HL-60/S4 (cell line): ENCODE measurements around the gene FMOD.
"Not testable (repeated sequence)": the region's sequence is repeated elsewhere in the genome, so short reads cannot be mapped to it uniquely, and the experiment has no call there.

Experiments
- in situ Hi-C: fragments of 300-500 bp; cut with MboI; formaldehyde crosslinking; loops from 2 replicates; pipeline ENCODE4 v1.14.3; 2022; ENCODE audit warnings: low sequenced_read_pairs

Gene FMOD

DNA sequence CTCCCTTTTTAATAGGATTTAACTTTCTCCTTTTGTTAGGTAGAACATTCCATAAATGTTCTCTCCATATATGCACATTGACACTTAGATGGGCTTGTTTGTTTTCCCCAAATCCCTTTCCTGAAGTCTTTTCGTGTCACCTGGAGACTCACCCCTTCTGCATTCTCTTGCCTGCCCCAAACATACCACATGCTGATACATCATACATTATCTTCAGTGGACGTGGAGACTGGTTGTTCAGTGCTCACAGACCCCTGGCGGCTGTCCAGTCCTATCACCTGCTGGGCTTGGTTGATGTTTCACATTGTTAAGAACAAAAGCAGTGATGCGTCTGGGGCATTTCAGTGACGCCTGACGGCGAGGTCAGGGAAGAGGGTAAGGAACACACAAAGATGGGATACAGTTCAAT lies 22.2 kb downstream of the FMOD start:
- in situ Hi-C loops = no loop called here

DNA sequence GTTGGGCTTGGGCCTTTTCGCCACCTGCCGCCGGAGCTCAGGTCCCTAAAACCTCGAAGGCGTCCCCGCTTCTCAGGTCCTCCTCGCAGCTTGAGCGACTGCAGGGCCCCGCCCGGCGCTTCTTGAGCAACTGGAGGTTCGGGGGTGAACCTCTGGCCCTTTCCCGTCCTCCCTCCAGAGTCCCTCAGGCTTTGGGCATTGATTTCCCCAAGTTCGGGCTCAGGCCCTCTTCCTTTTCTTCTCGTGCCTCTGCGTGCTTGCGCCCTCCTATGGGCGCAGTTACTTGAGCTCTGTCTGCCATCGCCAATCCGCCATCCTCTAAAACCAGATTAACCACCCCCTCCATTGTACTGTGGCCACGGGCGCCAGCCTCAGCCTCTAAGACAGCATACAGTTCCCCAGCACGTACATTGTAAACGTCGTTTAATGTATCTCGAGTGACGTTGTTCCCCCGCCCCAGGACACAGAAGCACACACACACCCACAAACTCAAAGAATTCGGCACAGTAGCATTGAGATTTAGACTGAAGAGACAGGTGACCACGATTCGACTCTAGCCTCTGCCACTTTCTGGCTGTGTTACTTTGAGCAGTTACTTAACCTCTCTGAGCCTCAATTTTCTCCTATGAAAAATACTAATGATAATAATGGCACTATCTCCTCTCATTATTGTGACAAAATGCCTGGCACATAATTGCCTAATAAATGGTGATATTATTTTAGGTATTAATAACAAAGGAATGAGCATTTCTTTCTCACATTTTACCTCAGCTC lies 23.1 kb downstream of the FMOD start:
- in situ Hi-C loops = no loop called here

DNA sequence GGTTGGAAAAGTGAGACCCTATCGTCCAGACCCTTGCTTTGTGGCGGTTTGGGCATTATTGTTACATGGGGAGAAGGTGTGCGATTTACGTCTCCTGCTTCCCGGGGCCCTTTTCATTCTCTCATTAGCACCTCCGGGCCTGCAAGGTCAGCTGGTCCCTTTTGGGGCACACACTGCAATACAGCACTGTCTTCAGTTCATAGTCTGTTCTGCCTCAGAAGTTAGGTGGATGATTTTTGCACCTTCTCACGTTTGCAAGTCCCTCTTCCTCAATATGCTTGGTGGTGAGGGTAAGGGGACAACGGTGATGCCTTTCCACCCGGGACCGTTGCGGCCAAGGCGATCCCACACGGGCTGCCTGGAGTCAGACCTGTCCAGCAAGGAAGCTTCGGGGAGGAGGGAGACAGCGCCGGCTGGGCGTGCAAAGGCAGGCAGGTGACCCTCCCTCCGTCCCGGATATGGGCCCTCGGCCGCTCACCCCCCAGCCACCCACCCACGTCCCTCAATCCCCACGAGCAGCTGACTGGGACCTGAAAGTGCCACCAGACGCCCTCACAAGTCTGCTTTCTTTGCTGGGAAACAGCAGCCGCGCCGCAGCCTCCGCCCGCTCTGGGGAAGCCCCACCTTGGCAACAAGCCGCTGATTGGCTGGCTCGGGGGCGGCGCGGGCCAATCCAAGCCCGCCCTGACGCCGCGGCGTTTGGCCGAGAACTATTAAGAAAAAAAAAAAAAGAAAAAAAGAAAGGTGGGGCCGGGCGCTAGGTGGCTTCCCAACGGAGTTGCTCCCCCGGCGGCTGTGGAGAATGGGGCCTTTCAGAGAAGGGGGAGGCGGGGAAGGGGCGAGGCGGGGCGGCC lies 23.9 kb downstream of the FMOD start:
- in situ Hi-C loops = no loop called here

DNA sequence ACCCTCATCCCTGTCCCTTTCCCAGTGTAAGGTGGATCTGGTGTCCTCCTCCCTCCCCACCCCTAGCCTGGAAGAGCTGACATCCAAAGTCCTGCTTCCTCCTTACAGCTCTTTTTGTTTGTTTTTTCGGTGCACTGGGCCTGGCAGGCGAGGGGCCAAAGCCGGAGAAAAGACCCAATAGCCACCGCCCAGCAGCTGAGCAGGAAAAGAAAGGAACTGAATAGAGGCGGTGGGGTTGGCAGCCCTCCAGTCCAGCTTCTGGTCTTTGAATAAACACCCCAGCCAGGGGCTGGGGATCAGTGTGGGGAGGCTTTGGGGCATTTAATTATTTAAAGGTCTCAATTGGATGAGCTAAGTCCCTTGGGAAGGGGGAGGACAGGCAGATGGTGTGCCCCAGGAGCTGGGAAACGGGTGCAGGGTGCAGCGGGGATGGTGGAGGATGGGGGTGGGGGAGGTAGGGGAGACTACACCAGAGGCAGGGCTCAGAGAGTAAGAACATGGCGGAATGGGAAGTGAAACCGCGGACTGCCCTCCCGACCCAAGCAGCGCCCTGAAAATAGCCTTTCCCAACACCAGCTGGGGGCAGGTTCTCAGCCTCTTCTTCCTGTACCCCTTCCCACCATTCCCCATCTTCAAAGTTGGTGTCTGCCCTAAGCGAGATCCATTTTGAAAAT lies 25.4 kb downstream of the FMOD start:
- in situ Hi-C loops = no loop called here

DNA sequence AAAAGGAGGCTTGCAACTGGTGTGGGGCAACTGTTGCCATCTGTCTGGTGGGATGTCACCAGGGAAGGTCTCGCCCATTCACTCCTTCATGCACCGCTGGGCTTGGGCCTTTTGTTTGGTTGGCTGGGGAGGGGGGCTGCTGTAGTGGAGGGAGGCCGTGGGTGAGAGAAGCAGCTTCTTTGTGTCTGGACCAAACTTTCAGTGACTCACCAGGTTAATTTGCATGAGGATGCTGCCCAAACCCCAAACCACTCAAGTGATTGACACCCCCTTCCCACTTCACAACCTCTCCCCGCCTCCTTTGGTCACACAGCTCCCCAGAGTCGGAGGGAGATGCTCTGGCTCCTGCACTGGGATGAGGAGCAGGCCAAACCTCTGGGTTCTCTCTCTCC lies 25.9 kb downstream of the FMOD start:
- in situ Hi-C loops = no loop called here

DNA sequence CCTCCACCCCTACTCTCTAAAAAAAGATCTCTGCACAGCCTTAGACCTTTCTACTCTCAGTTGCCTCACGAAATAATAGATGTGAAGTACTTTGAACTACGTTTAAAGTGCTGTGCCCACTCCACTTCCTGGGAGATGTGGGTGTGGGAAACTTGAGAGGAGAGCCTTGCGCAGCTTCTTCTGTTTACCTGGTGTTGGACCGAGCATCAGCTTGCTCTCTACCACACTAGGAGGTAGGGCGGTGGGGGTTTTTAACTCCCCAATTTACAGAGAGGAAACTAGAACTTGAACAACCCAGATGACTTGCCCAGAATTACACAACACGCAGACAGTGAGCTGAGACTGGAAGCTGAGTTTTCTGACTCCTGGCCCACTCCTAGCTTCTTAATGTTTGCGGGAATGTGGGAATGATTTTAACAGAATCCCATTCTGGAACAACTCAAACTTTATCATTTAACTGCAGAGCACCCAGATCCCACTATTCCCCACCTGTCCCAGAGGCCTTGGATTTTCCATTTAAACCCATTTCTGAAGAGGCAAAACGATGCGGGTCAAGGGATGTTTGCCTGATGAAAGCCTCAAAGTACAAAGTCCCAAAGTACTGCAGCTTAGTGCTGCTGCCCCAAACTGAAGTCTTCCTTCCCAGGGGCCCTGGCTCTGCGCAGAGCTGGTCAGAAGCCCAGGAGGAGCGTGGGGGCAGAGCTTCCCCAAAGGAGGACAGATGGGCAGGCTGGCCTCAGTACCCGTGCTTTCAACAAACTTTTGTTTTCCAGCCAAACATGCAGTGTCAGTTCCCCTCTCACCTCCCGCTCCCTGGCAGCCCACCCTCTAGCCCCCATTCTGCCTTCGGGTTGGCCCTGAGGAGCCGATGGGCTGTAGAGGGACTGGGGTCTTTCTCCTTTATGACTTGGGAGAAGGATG lies 26.6 kb downstream of the FMOD start:
- in situ Hi-C loops = no loop called here

DNA sequence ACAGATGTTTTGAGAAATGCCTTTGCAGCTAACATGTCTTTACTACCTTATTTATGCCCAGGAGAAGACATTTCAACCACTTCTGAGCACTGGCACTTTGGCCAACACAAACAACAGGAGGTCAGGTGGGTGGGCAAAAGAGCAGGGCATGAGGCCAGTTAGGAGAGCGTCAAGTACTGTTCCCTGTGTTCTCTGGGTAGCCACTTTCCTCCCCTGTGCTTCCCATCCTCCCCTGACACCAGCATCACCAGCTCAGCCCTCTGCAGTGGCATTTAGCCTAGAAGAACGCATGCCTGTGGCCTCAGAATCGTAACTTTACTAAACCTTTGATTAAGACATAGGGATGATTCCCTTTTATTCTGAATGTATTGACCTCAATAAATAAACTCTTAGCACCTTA lies 27.3 kb downstream of the FMOD start:
- in situ Hi-C loops = no loop called here

DNA sequence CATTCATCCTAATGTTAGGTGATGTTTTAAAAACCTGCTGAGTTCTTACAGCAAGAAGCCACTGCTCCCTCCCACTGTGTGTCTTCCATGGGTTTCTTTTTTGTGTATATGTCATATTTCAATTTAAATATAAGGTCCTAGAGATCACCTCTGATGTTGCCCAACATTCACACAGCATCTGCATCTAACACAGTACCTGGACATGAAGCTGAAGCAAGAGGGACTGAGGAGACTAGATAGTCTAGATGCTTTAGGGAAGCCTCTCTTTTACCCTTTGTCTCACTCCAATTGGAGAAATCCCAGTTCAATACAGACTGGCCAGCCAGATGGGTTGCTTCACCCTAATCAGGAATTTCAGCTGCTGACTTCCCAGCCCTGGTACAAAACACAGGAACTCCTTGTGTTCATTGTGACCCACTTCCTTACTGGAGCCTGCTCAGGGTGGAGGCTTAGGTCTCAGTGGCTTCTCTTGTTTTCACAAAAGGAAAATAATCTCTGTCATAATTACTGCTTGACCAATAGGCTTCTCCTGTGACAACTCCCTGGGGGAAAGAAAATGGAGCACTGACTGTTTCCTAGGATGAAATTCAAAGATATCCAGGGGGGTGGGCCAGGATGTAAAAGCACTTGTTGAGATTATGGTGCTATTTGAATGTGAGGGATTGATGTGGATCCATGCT lies 28.3 kb downstream of the FMOD start:
- in situ Hi-C loops = no loop called here

DNA sequence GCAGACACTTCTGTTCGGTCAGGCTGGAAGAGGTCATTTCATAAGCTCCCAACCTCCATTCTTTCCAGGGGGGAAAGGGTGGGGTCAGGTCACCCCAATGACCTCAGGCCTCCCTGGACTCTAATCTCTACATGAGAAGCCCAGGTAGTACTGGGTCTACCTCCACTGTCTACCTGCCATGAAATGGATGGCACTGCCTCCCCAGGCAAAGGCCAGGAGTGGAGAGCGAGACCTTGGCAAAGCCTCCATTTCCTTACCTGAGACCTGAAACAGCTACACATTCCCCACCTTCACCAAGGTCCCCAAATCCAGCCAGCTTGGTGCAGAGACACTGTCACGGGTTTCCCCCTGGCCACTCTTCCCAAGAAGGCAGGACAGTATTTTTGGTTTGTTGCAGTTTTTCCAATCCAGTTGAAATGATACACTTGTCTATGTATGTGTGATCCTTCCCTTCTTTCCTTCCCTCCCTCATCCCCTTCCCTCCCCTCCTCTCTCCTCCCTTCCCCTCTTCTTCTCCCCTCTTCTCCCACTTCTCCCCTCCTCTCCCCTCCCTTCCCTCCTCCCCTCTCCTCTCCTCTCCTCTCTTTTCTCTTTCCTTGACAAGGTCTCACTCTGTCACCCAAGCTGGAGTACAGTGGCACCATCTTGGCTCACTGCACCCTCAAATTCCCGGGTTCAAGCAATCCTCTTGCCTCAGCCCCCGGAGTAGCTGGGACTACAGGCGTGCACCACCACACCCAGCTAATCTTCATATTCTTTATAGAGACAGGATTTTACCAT lies 29.5 kb downstream of the FMOD start:
- in situ Hi-C loops = no loop called here

DNA sequence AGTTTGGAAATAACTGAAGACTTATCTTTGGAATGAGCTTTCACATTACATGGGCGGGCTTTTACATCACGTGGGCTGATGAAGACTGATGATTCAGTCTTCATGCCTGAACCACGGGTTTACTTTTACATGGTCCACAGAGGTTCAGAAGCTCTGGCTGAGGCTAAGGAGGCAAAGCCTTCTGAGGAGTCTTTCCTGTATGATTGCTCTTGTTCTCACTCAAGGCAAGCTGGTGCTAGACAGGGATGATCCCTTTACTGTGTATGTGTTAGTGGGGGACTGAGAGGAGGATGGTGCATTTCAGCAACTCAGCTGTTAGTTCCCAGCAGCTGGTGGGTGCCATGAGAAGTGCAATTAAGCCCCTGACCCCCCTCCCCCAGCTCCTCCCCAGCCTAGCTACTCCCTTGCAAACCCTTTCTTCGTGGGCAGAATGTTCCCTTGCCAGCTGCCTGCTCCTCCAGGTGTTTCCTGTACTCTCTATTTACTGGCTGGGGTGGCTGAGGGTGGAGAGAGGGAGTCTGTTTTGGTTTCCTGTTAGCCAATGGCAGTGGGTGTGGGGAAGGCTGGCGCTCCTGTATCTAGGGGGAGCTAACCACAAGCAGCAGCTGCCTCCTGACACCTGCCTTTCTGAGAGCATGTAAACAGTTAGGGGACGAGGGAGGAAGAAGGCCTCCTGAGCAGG lies 30.2 kb downstream of the FMOD start:
- in situ Hi-C loops = no loop called here

DNA sequence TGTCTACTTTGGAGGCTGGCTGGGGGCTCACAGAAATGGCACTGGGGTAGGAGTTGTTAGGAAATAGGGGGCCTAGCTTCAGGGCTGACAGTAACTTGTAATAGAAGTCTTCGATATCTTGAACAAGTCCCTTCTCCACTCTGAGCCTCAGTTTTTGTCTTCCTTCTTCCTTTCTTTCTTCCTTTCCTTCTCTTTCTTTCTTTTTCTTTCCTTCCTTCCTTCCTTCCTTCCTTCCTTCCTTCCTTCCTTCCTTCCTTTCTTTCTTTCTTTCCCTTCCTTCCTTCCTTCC lies 32.7 kb downstream of the FMOD start:
- in situ Hi-C loops = no loop called here

DNA sequence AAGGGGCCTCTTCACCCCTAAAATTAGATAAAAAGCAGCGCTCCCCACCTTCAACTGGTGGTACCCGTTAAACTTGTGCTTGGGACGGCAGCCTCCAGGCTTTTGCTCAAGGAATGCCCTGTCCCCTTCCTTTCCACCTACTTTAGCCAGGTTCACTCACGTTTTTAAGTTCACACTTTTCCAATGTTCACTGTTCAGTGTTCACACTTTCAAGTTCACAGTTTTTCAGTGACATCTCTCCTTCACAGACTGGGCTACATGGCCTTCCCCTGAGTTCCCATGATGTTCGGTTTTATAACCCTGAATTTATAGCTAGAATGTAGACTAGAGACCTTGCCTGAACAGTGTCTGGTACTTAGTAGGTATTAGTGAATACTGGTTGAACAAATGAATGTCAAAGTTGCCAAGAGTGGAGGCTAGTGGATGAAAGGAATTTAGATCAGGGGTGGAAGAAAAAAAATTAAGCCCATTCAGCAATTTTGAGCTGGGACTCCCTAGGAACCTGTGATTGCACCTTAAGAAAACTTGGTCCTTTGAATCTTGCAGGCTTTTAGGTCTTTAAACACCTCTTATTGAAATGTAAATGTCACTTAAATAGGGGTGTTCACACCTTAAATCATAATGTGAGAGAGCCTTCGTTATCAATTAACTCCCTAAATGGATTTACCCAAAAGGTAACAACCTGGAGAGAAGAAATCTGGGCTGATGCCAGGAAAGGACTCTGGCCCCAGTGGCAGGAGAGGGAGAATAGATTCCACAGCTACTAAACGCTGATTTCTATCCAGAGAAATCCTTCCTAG lies 33.3 kb downstream of the FMOD start:
- in situ Hi-C loops = no loop called here

DNA sequence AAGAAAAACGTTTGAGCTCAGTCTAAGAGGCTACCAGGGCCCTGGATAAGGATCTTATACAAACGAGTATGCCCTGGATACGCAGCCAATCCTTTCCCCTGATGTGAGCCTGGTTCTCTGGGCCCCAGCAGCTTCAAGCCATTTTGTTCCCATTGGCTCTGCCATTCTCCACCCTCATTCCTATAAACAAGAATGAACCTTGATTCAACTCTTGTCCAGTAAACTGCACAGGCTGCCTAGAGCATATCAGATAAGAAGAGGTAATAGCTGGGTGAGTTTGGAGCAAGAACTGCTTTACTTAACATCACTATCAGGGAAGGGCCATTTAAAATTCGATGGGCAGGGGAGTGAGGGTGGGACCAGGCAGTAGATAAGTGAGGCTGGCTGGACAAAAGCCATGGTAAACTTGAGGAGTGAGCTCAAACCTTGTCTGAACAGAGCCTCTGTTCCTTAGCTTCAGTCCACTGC lies 34.3 kb downstream of the FMOD start:
- in situ Hi-C loops = no loop called here

DNA sequence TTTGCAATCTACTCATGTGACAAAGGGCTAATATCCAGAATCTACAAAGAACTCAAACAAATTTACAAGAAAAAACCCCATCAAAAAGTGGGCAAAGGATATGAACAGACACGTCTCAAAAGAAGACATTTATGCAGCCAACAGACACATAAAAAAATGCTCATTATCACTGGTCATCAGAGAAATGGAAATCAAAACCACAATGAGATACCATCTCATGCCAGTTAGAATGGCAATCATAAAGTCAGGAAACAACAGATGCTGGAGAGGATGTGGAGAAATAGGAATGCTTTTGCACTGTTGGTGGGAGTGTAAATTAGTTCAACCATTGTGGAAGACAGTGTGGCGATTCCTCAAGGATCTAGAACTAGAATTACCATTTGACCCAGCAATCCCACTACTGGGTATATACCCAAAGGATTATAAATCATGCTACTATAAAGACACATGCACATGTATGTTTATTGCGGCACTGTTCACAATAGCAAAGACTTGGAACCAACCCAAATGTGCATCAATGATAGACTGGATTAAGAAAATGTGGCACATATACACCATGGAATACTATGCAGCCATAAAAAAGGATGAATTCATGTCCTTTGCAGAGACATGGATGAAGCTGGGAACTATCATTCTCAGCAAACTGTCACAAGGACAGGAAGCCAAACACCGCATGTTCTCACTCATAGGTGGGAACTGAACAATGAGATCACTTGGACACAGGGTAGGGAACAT lies 36.7 kb downstream of the FMOD start:
- in situ Hi-C loops = not testable (repeated sequence)

DNA sequence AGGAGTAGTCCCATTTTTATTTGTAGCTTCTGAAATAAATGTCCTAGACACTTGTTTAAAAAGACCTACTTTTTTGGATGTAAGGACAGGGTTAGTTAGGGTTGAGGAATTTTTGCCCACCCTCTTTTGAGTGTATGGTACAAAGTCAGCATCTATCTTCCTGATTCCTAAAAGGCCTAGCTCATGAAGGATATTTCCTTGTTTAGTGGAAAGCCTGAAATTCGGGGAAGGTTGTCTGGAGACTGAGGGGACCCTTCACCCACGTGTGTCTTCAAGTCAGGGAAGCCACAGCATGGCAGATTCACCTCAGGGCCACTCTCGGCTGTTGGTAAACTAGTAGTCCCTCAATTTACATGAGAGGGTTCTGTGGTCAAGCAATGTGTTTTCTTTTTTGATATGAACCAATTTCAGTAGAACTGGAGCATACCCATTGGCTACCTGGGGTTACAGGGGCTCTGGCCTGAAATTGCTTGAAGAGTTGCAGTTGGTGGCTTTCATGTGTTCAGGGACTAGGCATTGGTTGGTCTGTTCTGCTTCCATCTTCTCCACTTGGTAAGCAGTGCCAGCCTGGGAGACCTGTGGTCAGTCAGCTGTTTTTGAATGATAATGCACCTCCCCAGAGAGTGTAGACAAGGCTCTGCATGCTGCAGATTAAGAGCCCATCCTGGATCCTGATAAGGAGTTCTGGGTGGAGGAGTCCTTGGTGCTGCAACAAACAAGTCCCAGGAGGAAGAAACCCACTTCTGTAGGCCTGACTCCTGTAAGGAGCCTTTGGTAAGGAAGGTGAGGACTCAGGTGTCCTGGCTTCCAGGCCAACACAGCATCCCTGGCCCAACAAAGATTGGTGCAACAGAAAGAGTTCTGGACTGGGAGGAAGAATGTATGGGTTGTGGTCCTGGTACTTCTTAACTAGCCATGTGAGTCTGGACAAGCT lies 39.3 kb downstream of the FMOD start:
- in situ Hi-C loops = no loop called here

DNA sequence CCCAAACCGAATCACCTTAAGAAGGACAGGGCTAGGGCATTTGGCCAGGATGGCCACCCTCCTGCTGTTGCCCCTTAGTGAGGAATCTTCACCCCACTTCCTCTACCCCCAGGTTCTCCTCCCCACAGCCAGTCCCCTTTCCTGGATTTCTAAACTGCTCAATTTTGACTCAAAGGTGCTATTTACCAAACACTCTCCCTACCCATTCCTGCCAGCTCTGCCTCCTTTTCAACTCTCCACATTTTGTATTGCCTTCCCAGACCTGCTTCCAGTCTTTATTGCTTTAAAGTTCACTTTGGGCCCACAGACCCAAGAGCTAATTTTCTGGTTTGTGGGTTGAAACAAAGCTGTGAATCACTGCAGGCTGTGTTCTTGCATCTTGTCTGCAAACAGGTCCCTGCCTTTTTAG lies 42.0 kb downstream of the FMOD start:
- in situ Hi-C loops = no loop called here
